ENCODE measurements around the gene ATOX1.

The ATOX1 gene

GRCh38 chr5:151724360-151724759, 34.1 kb downstream of the ATOX1 start:
- H3K4me1 ChIP-seq (ENCODE audit: control insufficient read depth, low read depth, low read length): peaks cover 9% of the 10 kb centered on the region
- H3K9me3 ChIP-seq (ENCODE audit: control insufficient read depth, low read depth, low read length): no peaks in the 10 kb centered on the region
- H3K27ac ChIP-seq (ENCODE audit: low read length): no peak overlapping the region
- no peak overlapping the region for H3K9ac ChIP-seq (ENCODE audit: low read length)
- no peaks in the 10 kb centered on the region for H3K36me3 ChIP-seq (ENCODE audit: control insufficient read depth, low read depth, low read length)
- H3K27me3 ChIP-seq (ENCODE audit: control insufficient read depth, insufficient read depth, low read length): no peaks in the 10 kb centered on the region
- H3K4me3 ChIP-seq (ENCODE audit: low read length): no peak overlapping the region

DNA sequence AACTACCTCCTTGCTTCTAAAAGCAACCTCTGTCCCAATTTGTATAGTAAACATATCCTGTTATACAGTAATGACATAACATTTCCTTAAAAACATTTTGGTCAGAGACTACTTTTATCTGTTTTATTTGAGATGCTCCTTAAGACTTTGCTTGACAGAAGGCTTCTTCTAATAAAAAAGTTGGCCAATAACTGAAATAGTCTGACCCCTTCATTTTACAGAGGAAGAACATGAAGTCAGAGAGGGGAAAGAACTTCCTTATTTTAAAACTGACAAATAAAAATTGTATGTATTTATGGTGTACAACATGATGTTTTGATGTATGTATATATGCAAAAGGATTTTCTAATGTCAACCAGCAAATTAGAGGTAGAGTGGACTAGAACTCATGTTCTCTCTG, 35.9 kb downstream of the ATOX1 start:
- Histone ChIP-seq H3K4me3 (ENCODE audit: low read length) (no peak overlapping the region), H3K9me3 (ENCODE audit: control insufficient read depth, low read depth, low read length) (no peaks in the 10 kb centered on the region), H3K4me1 (ENCODE audit: control insufficient read depth, low read depth, low read length) (peaks cover 9% of the 10 kb centered on the region), H3K9ac (ENCODE audit: low read length) (no peak overlapping the region), H3K27ac (ENCODE audit: low read length) (no peak overlapping the region), H3K27me3 (ENCODE audit: control insufficient read depth, insufficient read depth, low read length) (peaks cover 4% of the 10 kb centered on the region), H3K36me3 (ENCODE audit: control insufficient read depth, low read depth, low read length) (no peaks in the 10 kb centered on the region)

GRCh38 chr5:151721812-151722391, 36.5 kb downstream of the ATOX1 start:
- Histone ChIP-seq H3K27ac (ENCODE audit: low read length) (no peak overlapping the region), H3K9ac (ENCODE audit: low read length) (no peak overlapping the region), H3K36me3 (ENCODE audit: control insufficient read depth, low read depth, low read length) (no peaks in the 10 kb centered on the region), H3K4me1 (ENCODE audit: control insufficient read depth, low read depth, low read length) (peaks cover 9% of the 10 kb centered on the region), H3K4me3 (ENCODE audit: low read length) (no peak overlapping the region), H3K27me3 (ENCODE audit: control insufficient read depth, insufficient read depth, low read length) (peaks cover 4% of the 10 kb centered on the region), H3K9me3 (ENCODE audit: control insufficient read depth, low read depth, low read length) (no peaks in the 10 kb centered on the region)

DNA sequence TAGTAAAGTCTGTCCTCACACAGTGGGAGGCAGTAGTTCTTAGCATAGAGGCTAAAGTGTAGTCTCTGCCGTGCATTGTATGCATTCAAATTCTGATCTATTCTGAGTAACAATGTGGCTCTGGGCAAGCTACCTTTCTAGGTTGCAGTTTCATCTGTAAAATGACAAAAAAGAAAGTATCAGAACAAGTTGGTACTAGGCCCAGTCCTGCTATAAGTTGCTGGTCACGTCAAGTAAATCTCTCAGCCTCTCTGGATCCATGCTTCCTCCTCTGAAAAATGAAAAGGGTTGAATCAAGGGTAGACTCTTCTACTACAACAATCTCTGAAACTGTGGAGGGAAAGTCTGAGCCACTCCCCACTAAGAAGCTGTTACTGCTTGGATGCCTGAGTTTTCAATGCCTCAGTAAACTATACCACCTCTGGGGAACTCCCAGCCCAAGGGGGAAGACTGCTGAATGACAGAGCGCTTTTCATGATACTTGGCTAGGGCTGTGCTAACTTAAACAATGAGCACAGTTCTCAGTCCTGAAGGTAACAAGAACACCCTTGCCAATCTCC, 37.3 kb downstream of the ATOX1 start:
- H3K9me3 ChIP-seq (ENCODE audit: control insufficient read depth, low read depth, low read length): no peaks in the 10 kb centered on the region
- H3K27ac ChIP-seq (ENCODE audit: low read length): no peak overlapping the region
- H3K36me3 ChIP-seq (ENCODE audit: control insufficient read depth, low read depth, low read length): no peaks in the 10 kb centered on the region
- no peak overlapping the region for H3K9ac ChIP-seq (ENCODE audit: low read length)
- H3K4me1 ChIP-seq (ENCODE audit: control insufficient read depth, low read depth, low read length): peaks cover 9% of the 10 kb centered on the region
- H3K4me3 ChIP-seq (ENCODE audit: low read length): no peak overlapping the region
- H3K27me3 ChIP-seq (ENCODE audit: control insufficient read depth, insufficient read depth, low read length): peaks cover 4% of the 10 kb centered on the region

DNA sequence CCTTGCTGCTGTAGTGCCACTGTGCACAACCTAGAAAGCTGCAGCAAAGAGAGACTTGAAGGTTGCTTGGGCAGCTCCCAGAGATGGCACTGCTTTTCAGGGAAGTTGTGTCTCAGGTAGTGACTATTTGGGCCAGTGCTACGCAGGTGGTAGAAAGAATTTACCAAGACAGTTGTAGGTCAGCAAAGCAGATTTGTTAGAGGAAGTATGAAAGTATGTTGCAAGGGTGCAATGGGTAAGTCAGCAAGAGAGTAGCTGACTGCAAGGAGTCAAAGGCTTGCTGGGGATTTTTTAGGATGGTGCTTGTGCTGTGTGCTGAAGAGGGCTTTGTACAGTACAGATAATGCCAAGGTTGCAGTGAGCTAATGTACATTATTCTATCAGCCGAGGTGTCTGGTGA, 38.2 kb downstream of the ATOX1 start:
- Histone ChIP-seq H3K27me3 (ENCODE audit: control insufficient read depth, insufficient read depth, low read length) (peaks cover 4% of the 10 kb centered on the region), H3K4me1 (ENCODE audit: control insufficient read depth, low read depth, low read length) (peaks cover 9% of the 10 kb centered on the region), H3K9me3 (ENCODE audit: control insufficient read depth, low read depth, low read length) (no peaks in the 10 kb centered on the region), H3K36me3 (ENCODE audit: control insufficient read depth, low read depth, low read length) (no peaks in the 10 kb centered on the region), H3K4me3 (ENCODE audit: low read length) (no peak overlapping the region), H3K9ac (ENCODE audit: low read length) (no peak overlapping the region), H3K27ac (ENCODE audit: low read length) (no peak overlapping the region)

- Histone ChIP-seq H3K4me1 (ENCODE audit: control insufficient read depth, low read depth, low read length) (peaks cover 9% of the 10 kb centered on the region), H3K4me3 (ENCODE audit: low read length) (no peak overlapping the region), H3K27me3 (ENCODE audit: control insufficient read depth, insufficient read depth, low read length) (peaks cover 4% of the 10 kb centered on the region), H3K9ac (ENCODE audit: low read length) (no peak overlapping the region), H3K27ac (ENCODE audit: low read length) (no peak overlapping the region), H3K9me3 (ENCODE audit: control insufficient read depth, low read depth, low read length) (no peaks in the 10 kb centered on the region), H3K36me3 (ENCODE audit: control insufficient read depth, low read depth, low read length) (no peaks in the 10 kb centered on the region)
Measured at GRCh38 chr5:151719228-151720000, 39.0 kb downstream of the ATOX1 start.

DNA sequence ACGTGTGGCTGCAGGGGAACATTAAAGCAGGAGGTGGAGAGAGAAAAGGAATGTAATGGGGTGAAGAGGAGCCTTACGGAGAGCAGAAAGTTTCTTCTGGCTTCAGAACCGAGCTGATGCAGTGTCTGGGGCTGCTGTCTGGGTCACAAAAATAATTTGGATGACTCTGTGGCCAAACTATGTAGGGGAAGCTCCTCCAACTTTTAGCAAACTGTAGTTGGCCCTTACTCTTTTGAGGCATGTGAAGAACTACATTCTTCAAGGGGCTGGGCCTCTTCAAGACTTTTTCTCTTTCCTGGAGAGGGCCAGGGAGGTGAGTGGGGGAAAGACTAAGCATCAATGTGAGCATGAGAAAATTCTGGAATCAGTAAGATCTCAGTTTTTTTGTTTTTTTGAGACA, 39.8 kb downstream of the ATOX1 start:
- H3K9ac ChIP-seq (ENCODE audit: low read length): no peak overlapping the region
- no peaks in the 10 kb centered on the region for H3K36me3 ChIP-seq (ENCODE audit: control insufficient read depth, low read depth, low read length)
- H3K9me3 ChIP-seq (ENCODE audit: control insufficient read depth, low read depth, low read length): no peaks in the 10 kb centered on the region
- no peak overlapping the region for H3K27ac ChIP-seq (ENCODE audit: low read length)
- peaks cover 4% of the 10 kb centered on the region for H3K27me3 ChIP-seq (ENCODE audit: control insufficient read depth, insufficient read depth, low read length)
- peaks cover 9% of the 10 kb centered on the region for H3K4me1 ChIP-seq (ENCODE audit: control insufficient read depth, low read depth, low read length)
- no peak overlapping the region for H3K4me3 ChIP-seq (ENCODE audit: low read length)

GRCh38 chr5:151718153-151718552, 40.3 kb downstream of the ATOX1 start:
- H3K36me3 ChIP-seq (ENCODE audit: control insufficient read depth, low read depth, low read length): no peaks in the 10 kb centered on the region
- no peak overlapping the region for H3K4me3 ChIP-seq (ENCODE audit: low read length)
- H3K9ac ChIP-seq (ENCODE audit: low read length): no peak overlapping the region
- H3K27me3 ChIP-seq (ENCODE audit: control insufficient read depth, insufficient read depth, low read length): peaks cover 4% of the 10 kb centered on the region
- H3K4me1 ChIP-seq (ENCODE audit: control insufficient read depth, low read depth, low read length): peaks cover 9% of the 10 kb centered on the region
- H3K27ac ChIP-seq (ENCODE audit: low read length): no peak overlapping the region
- H3K9me3 ChIP-seq (ENCODE audit: control insufficient read depth, low read depth, low read length): no peaks in the 10 kb centered on the region

DNA sequence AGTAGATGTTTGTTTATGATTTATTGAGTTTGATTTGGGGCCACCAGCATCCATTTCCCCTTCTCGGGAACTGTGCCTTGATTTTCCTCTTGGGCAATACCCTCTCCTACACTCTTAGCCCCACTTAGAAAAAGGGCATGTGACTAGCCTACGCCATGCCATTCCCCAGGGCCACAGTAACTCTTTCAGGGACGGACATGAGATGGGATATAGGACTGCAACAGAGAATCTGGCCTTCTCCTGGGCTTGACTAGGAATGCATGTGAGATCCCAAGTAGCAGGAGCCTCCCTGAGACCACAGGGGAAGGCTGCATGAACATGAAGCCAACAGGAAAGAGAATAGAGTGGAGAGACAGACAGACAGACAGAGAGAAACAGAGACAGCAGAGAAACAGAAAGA, 41.0 kb downstream of the ATOX1 start:
- Histone ChIP-seq H3K9me3 (ENCODE audit: control insufficient read depth, low read depth, low read length) (no peaks in the 10 kb centered on the region), H3K4me1 (ENCODE audit: control insufficient read depth, low read depth, low read length) (peaks cover 9% of the 10 kb centered on the region), H3K36me3 (ENCODE audit: control insufficient read depth, low read depth, low read length) (no peaks in the 10 kb centered on the region), H3K27me3 (ENCODE audit: control insufficient read depth, insufficient read depth, low read length) (peaks cover 4% of the 10 kb centered on the region), H3K27ac (ENCODE audit: low read length) (no peak overlapping the region), H3K4me3 (ENCODE audit: low read length) (no peak overlapping the region), H3K9ac (ENCODE audit: low read length) (no peak overlapping the region)

DNA sequence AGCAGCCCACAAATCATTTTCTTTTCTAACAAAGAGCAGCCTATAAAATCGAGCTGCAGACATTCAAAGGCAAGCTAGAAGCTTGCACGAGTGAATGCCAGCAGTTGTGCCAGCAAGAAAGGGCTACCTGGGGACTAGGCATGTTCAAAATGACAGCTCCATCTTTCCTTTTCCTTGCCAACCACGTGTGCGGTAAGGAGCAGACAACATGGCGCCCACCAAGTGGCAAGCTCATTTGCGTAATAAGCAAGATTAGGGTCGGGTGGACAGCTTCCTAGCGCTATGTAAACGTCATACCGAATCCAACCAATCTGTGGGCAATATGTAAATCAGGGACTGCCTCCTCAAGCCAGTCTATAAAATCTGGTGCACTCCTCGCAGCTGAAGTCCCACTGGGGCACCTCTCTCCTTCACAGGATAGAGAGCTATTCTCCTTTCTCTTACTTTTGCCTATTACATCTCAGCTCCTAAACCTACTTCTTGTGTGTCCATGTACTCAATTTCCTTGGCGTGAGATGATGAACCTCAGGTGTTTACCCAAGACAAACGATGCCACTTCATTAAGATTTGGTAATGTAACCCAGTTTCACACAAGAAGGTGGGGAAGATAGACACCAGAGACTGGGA, 49.2 kb downstream of the ATOX1 start:
- Histone ChIP-seq H3K9ac (ENCODE audit: low read length) (no peak overlapping the region), H3K27me3 (ENCODE audit: control insufficient read depth, insufficient read depth, low read length) (no peaks in the 10 kb centered on the region), H3K27ac (ENCODE audit: low read length) (no peak overlapping the region), H3K4me1 (ENCODE audit: control insufficient read depth, low read depth, low read length) (no peaks in the 10 kb centered on the region), H3K4me3 (ENCODE audit: low read length) (no peak overlapping the region), H3K36me3 (ENCODE audit: control insufficient read depth, low read depth, low read length) (no peaks in the 10 kb centered on the region), H3K9me3 (ENCODE audit: control insufficient read depth, low read depth, low read length) (no peaks in the 10 kb centered on the region)

GRCh38 chr5:151708126-151708525, 50.3 kb downstream of the ATOX1 start:
- Histone ChIP-seq H3K4me3 (ENCODE audit: low read length) (no peak overlapping the region), H3K36me3 (ENCODE audit: control insufficient read depth, low read depth, low read length) (no peaks in the 10 kb centered on the region), H3K9me3 (ENCODE audit: control insufficient read depth, low read depth, low read length) (no peaks in the 10 kb centered on the region), H3K27ac (ENCODE audit: low read length) (no peak overlapping the region), H3K9ac (ENCODE audit: low read length) (no peak overlapping the region), H3K4me1 (ENCODE audit: control insufficient read depth, low read depth, low read length) (no peaks in the 10 kb centered on the region), H3K27me3 (ENCODE audit: control insufficient read depth, insufficient read depth, low read length) (no peaks in the 10 kb centered on the region)

Measured in iPS-18a (cell line).